ENCODE measurements around the gene MRPS11.

DNA sequence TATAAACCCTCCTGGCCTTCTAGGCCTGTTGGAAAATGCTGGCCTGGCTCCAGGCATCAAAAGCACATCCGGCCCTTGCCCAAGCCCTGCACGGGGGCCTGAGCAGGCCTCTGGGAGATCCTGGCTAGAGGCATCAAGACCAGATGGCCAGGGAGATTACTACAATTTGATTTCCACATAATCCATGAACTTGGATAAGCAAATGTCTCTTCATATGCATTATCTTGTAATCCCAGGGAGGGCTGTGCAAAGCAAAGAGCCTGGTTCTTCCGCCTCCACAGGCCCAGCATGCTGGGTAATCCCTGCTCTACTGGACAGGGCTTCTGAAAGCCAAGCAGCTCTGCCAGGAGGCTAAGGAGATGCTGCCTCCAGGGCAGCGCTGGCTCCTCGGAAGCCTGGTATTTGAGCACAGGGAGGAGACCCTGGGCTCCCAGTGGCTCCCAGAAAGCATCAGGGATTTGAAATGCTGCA lies 18.5 kb upstream of the MRPS11 start:
- TF ChIP-seq, protein P1, sequence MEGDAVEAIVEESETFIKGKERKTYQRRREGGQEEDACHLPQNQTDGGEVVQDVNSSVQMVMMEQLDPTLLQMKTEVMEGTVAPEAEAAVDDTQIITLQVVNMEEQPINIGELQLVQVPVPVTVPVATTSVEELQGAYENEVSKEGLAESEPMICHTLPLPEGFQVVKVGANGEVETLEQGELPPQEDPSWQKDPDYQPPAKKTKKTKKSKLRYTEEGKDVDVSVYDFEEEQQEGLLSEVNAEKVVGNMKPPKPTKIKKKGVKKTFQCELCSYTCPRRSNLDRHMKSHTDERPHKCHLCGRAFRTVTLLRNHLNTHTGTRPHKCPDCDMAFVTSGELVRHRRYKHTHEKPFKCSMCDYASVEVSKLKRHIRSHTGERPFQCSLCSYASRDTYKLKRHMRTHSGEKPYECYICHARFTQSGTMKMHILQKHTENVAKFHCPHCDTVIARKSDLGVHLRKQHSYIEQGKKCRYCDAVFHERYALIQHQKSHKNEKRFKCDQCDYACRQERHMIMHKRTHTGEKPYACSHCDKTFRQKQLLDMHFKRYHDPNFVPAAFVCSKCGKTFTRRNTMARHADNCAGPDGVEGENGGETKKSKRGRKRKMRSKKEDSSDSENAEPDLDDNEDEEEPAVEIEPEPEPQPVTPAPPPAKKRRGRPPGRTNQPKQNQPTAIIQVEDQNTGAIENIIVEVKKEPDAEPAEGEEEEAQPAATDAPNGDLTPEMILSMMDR (IDR thresholded peaks at IDR 0.05; ENCODE audit: insufficient read depth, low read length), result no peak
- TF ChIP-seq POLR2AphosphoS5 (IDR thresholded peaks at IDR 0.05; ENCODE audit: low read depth) (no peak), GABPA (IDR thresholded peaks at IDR 0.05; ENCODE audit: low read depth) (no peak), REST (IDR thresholded peaks at IDR 0.05; ENCODE audit: insufficient replicate concordance, low read depth) (no peak)
